GM19468 (cell line): ENCODE results near the gene SMIM1.
"Not testable (repeated sequence)": the region's sequence is repeated elsewhere in the genome, so short reads cannot be mapped to it uniquely, and the experiment has no call there.

Experiments
- ATAC-seq: cut with Tn5 transposase; IDR thresholded peaks from one replicate; pipeline ENCODE4 v1.9.1; 2021; ENCODE audit warnings: mild to moderate bottlenecking, moderate library complexity, moderate number of reproducible peaks; ENCODE audit not compliant: unreplicated experiment; ENCODE audit errors: extremely low read depth

The SMIM1 gene, protein sequence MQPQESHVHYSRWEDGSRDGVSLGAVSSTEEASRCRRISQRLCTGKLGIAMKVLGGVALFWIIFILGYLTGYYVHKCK

GRCh38 chr1:3772715-3773571 is at the start of gene SMIM1:
Gene SMIM1 (plus strand): TSS chr1:3772749. CDS start chr1:3775374, 2,625 bp downstream.
- ATAC-seq: no peak

DNA sequence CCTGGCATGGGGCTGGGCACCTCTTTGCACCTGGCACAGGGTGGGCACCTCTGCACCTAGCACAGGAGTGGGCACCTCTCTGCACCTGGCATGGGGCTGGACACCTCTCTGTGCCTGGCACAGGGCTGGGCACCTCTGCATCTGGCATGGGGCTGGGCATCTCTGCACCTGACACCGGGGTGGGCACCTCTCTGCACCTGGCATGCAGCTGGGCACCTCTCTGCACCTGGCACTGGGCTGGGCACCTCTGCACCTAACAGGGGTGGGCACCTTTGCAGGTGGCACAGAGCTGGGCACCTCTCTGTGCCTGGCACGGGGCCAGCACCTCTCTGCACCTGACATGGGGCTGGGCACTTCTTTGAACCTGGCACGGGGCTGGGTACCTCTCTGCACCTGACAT is 49.7 kb upstream of the SMIM1 start:
- no peak for ATAC-seq

GRCh38 chr1:3724416-3725030 is 48.0 kb upstream of the SMIM1 start:
- not testable (repeated sequence) for ATAC-seq

GRCh38 chr1:3725366-3725765 is 47.2 kb upstream of the SMIM1 start:
- no peak for ATAC-seq

DNA sequence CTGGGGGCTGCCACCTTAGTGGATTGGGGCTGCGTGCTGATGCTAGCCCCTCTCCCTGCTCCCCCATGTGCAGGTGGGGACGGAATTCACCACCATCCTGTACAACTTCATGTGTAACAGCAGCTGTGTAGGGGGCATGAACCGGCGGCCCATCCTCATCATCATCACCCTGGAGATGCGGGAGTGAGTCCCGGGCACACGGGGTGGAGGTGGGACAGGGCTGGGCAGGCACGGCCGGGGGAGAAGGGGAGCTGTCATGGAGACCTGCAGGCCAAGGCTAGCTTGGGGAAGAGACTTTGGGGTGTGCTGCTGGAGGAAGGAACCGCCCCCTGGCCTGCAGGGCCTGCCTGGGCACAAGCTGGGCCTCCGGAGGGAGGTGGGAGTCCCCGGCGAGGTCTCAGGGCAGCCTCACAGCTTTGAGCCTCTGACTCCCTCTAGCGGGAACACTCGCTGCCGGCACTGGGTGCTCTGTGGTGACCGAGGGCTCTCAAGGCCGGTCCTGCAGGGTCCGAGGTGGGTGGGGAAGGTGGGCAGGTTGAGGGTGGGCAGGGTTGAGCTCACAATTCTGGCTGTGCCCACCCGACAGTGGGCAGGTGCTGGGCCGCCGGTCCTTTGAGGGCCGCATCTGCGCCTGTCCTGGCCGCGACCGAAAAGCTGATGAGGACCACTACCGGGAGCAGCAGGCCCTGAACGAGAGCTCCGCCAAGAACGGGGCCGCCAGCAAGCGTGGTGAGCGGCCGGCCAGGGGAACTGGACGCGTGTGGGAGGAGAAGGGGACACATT is 45.3 kb upstream of the SMIM1 start:
- ATAC-seq: no peak

GRCh38 chr1:3727825-3728776 is 44.4 kb upstream of the SMIM1 start:
- no peak for ATAC-seq

GRCh38 chr1:3729594-3730542 is 42.7 kb upstream of the SMIM1 start:
- ATAC-seq: no peak

DNA sequence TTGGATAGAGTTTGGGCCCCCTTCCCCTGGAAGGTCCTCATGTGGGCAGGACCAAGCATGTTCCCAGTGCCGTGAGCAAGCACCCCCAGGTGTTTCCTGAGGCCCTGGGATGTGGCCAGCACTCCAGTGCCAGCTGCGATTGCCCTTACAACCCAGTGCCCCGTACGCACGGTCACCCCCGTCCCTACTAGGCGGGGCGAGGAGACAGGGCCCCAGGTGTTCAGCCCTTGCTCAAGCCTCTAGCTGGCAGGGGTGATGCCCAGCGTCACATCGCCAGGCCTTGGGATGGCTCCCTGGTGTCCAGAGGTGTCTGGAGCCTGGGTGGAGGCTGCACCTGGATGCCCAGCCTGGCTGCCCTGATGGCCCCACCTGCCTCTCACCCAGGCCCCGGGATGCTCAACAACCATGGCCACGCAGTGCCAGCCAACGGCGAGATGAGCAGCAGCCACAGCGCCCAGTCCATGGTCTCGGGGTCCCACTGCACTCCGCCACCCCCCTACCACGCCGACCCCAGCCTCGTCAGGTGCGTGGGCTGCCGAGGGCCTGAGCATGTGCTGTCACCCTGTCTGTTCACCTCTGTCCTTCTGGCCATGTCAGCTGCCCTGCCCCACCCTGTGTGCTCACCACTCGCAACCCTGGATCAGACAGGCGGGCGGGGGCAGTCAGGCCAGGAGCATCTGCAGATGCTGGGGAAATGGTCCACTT is 41.9 kb upstream of the SMIM1 start:
- no peak for ATAC-seq

GRCh38 chr1:3731583-3732433 is 40.7 kb upstream of the SMIM1 start:
- ATAC-seq: no peak

DNA sequence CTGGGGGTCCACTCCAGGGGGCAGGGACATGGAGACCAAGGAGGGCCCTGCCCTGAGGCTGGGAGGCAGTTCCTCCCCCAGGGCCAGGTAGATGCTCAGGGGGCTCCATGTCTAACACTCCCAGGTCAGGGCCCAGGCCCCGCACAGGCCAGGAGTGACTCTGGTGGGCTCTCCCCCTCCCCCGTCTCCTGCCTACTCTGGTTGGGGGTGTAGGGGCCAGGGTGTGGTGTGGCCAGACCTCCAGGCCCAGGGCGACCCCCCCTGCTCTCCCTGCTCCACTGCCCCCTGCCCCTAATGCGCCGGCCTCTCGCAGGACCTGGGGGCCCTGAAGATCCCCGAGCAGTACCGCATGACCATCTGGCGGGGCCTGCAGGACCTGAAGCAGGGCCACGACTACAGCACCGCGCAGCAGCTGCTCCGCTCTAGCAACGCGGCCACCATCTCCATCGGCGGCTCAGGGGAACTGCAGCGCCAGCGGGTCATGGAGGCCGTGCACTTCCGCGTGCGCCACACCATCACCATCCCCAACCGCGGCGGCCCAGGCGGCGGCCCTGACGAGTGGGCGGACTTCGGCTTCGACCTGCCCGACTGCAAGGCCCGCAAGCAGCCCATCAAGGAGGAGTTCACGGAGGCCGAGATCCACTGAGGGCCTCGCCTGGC is 40.0 kb upstream of the SMIM1 start:
- ATAC-seq: no peak

- no peak for ATAC-seq
Measured at GRCh38 chr1:3733094-3733882, 39.3 kb upstream of the SMIM1 start.

DNA sequence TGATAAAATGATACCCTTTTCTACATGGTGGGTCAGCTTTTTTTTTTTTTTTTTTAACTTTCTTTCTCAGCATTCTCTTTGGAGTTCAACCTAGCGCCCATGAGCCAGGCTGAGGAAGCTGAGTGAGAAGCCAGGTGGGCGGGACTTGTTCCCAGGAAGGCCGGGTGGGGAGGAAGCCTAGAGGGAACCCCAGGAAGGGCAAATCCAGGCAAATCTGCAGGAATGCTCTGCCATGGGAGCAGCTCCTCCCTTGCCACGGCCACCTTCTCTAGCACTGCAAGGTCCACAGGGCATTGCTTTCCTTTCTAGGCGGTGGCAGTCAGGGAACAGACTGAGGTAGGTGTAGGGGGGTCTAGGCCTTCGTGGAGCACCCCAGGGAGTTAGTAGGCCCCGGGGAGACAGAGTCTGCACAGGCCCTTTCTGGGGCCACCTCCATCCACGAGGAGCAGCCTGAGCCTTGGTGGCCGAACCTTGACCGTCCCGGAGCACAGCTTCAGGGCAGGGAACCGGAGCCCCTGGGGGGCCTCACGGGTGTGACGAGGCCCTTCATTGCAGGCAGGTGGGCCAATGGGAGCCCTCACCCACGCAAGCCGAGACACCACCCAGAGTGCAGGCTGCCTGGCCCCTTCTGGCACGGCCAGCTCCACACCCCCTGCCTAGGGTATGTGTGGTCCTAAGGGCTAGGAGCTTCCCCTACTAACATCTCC is 38.5 kb upstream of the SMIM1 start:
- ATAC-seq: no peak

GRCh38 chr1:3734602-3735001 is 37.9 kb upstream of the SMIM1 start:
- ATAC-seq: no peak

DNA sequence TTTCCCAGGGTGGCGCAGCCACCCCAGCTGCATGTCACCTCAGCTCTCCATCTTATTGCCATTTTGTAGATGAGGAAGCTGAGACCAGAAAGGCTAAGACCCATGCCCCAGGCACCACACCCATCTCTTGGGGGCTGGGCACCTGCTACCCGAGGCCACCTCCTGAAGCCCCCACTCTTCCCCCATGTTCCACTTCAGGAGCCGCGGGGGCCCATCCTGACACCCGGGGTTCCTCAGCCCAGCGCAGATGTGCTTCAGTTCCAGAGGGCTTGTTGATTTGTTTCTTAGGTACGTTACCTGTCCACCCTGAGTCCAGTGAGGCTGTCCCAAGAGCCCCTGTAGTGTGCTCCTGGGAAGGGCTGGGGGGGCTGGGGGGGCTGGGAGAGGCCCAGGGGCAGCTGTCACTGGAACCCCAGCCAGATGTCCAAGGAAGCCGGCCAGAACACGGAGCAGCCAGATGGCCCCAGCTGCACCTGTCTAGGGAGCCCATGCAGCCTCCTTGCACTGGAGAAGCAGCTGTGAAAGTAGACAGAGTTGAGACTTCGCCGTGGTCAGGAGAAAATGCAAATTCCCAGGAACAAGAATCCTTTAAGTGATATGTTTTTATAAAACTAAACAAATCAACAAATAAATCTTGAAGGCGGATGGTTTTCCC is 37.4 kb upstream of the SMIM1 start:
- ATAC-seq: no peak

DNA sequence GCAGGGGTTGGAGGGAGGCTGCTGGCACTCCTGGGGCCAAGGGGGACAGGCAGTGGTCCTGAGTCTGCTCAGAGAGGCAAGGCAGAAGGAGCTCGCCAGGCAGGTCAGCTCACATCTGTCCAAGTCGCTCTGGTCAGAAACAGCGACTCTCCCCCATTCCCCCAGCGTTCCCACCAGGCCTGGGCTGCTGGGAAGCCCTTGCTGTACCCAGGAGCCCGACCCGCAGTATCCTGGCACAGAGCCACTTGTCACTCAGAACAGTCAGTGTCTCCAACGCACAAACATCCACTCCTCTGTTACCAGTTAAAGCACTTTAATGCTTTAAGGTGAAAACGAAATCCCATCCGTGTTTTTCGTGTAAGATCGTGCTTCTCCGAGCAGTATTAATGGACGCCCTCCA is 36.9 kb upstream of the SMIM1 start:
- no peak for ATAC-seq
